Measurements from ENCODE around the gene INSRR.

GRCh38 chr1:156904187-156904959 lies 45.5 kb upstream of the INSRR start:
- TF ChIP-seq PHF8 (IDR thresholded peaks at IDR 0.05; ENCODE audit: borderline replicate concordance, low read depth) (no peak), RAD21 (conservative IDR thresholded peaks at IDR 0.05 in 1 of 2, IDR thresholded peaks at IDR 0.05 in 1 of 2) (no peak), MAX (IDR thresholded peaks at IDR 0.05) (no peak), POLR2A (IDR thresholded peaks at IDR 0.05; ENCODE audit: low read length) (no peak), CTCF (IDR thresholded peaks at IDR 0.05) (no peak)

All from A549 (cell line).